MM.1S (cell line): Measurements from ENCODE around the gene CENPB.
"Not testable (repeated sequence)": the region's sequence is repeated elsewhere in the genome, so short reads cannot be mapped to it uniquely, and the experiment has no call there.

Source experiments
- DNase-seq: peaks from one replicate; pipeline ENCODE4 v3.0.0-alpha.2; 2015
- H2AFZ ChIP-seq: fragments of 300-600 bp; sonication (generic); 2 replicates; pipeline ENCODE4 v1.6.0; 2016; ENCODE audit warnings: antibody characterized with exemption, low read length
- H3F3A ChIP-seq: fragments of 300-600 bp; sonication (generic); 2 replicates; pipeline ENCODE4 v1.6.1; 2016; ENCODE audit warnings: mild to moderate bottlenecking, antibody characterized with exemption, low read length, moderate library complexity, mixed read lengths; ENCODE audit not compliant: insufficient read depth
- H3K27ac ChIP-seq: fragments of 300-600 bp; sonication (generic); 2 replicates; pipeline ENCODE4 v1.5.1; 2016; ENCODE audit warnings: mild to moderate bottlenecking, low read length
- H3K27me3 ChIP-seq: fragments of 300-600 bp; sonication (generic); replicated peaks from 2 replicates; pipeline ENCODE4 v1.6.0; 2016; ENCODE audit warnings: low read length; ENCODE audit not compliant: insufficient read depth
- H3K36me3 ChIP-seq: fragments of 300-600 bp; sonication (generic); replicated peaks from 2 replicates; pipeline ENCODE4 v1.6.1; 2016; ENCODE audit warnings: mild to moderate bottlenecking, low read length, mixed read lengths; ENCODE audit not compliant: insufficient read depth
- H3K4me1 ChIP-seq: fragments of 300-600 bp; sonication (generic); 2 replicates; pipeline ENCODE4 v1.6.1; 2016; ENCODE audit warnings: low read length, mixed read lengths
- H3K4me2 ChIP-seq: fragments of 300-600 bp; sonication (generic); 2 replicates; pipeline ENCODE4 v1.6.0; 2016; ENCODE audit warnings: low read depth, low read length
- H3K4me3 ChIP-seq: fragments of 300-600 bp; sonication (generic); 2 replicates; pipeline ENCODE4 v1.5.1; 2016; ENCODE audit warnings: low read length, mixed read lengths
- H3K79me2 ChIP-seq: fragments of 300-600 bp; sonication (generic); 2 replicates; pipeline ENCODE4 v1.6.1; 2016; ENCODE audit warnings: mixed run types, low read length, mixed read lengths
- H3K9ac ChIP-seq: fragments of 300-600 bp; sonication (generic); 2 replicates; pipeline ENCODE4 v1.6.1; 2016; ENCODE audit warnings: low read length, mixed read lengths
- H3K9me2 ChIP-seq: fragments of 300-600 bp; sonication (generic); replicated peaks from 2 replicates; pipeline ENCODE4 v1.6.1; 2016; ENCODE audit warnings: mild to moderate bottlenecking, low read length, mixed read lengths; ENCODE audit not compliant: insufficient read depth
- H3K9me3 ChIP-seq: fragments of 300-600 bp; sonication (generic); replicated peaks from 2 replicates; pipeline ENCODE4 v1.6.1; 2016; ENCODE audit warnings: mild to moderate bottlenecking, low read length, mixed read lengths; ENCODE audit not compliant: insufficient read depth
- H4K20me1 ChIP-seq: fragments of 300-600 bp; sonication (generic); 2 replicates; pipeline ENCODE4 v1.6.1; 2016; ENCODE audit warnings: mild to moderate bottlenecking, low read length, moderate library complexity, mixed read lengths; ENCODE audit not compliant: insufficient read depth
- CTCF ChIP-seq: fragments of 300-600 bp; sonication (generic); IDR thresholded peaks from 2 replicates; pipeline ENCODE4 v1.5.1; 2016; ENCODE audit warnings: antibody characterized with exemption, low read length, mixed read lengths
- EZH2 ChIP-seq: fragments of 300-600 bp; sonication (generic); optimal IDR thresholded peaks from 2 replicates; pipeline ENCODE3; 2017; ENCODE audit warnings: low read depth, mild to moderate bottlenecking, antibody characterized with exemption, low read length, mixed read lengths
- EZH2phosphoT487 ChIP-seq: fragments of 300-600 bp; sonication (generic); IDR thresholded peaks from 2 replicates; pipeline ENCODE4 v1.6.1; 2018; ENCODE audit warnings: antibody characterized with exemption, low read length

The CENPB gene

GRCh38 chr20:3786665-3787323, at the start of gene CENPB:
CENPB (minus strand) TSS chr20:3786740; CDS start chr20:3786483, 257 bp downstream.
- Histone ChIP-seq H4K20me1 (no peaks in the 10 kb centered on the region), H3K9me2 (no peaks in the 10 kb centered on the region), H3K27me3 (no peaks in the 10 kb centered on the region), H3K9me3 (no peaks in the 10 kb centered on the region), H3F3A (peaks cover 6% of the 10 kb centered on the region), H3K4me3 (peak within 1 kb of the TSS; percentile 54), H3K4me1 (peaks cover 4% of the 10 kb centered on the region), H3K36me3 (no peaks in the 10 kb centered on the region), H3K27ac (no peak within 1 kb of the TSS), H3K79me2 (peaks cover 8% of the 10 kb centered on the region; the same call in 1 of the 2 replicates), H3K9ac (peak within 1 kb of the TSS; percentile 25; the same call in 1 of the 2 replicates), H3K4me2 (peak within 1 kb of the TSS; percentile 74), H2AFZ (peak within 1 kb of the TSS; percentile 58)
- DNase-seq = peak; percentile 87
- TF ChIP-seq EZH2 (no peak), CTCF (peak; percentile 66)

GRCh38 chr20:3836132-3836531, 49.6 kb upstream of the CENPB start:
- Histone ChIP-seq H3K4me2 (no peak overlapping the region), H3K27me3 (no peaks in the 10 kb centered on the region), H3K9me3 (no peaks in the 10 kb centered on the region), H3K9me2 (no peaks in the 10 kb centered on the region), H3K9ac (no peak overlapping the region), H3K27ac (no peak overlapping the region), H3K36me3 (no peaks in the 10 kb centered on the region), H3K4me3 (no peak overlapping the region), H2AFZ (no peak overlapping the region), H3F3A (peaks cover 14% of the 10 kb centered on the region; the same call in 1 of the 2 replicates), H4K20me1 (no peaks in the 10 kb centered on the region), H3K79me2 (no peaks in the 10 kb centered on the region), H3K4me1 (peaks cover 20% of the 10 kb centered on the region)
- no peak for TF ChIP-seq CTCF
- DNase-seq = no peak

- not testable (repeated sequence) for H3F3A ChIP-seq, H3K4me2 ChIP-seq, H3K79me2 ChIP-seq, H3K4me3 ChIP-seq, H3K27ac ChIP-seq, DNase-seq, H4K20me1 ChIP-seq, H3K4me1 ChIP-seq, H3K9me2 ChIP-seq, H3K9ac ChIP-seq, H3K27me3 ChIP-seq, H3K9me3 ChIP-seq, H3K36me3 ChIP-seq, H2AFZ ChIP-seq
Measured at GRCh38 chr20:3829891-3830290, 43.4 kb upstream of the CENPB start.

GRCh38 chr20:3828798-3829197, 42.3 kb upstream of the CENPB start:
- H3K79me2 ChIP-seq = no peaks in the 10 kb centered on the region
- H3K27ac ChIP-seq = no peak overlapping the region
- no peaks in the 10 kb centered on the region for H3F3A ChIP-seq
- H2AFZ ChIP-seq = no peak overlapping the region
- no peaks in the 10 kb centered on the region for H4K20me1 ChIP-seq
- no peaks in the 10 kb centered on the region for H3K9me2 ChIP-seq
- DNase-seq = no peak
- TF ChIP-seq EZH2phosphoT487 = no peak
- TF ChIP-seq EZH2 = no peak
- TF ChIP-seq CTCF = no peak
- no peaks in the 10 kb centered on the region for H3K9me3 ChIP-seq
- no peak overlapping the region for H3K9ac ChIP-seq
- H3K27me3 ChIP-seq = no peaks in the 10 kb centered on the region
- no peaks in the 10 kb centered on the region for H3K36me3 ChIP-seq
- H3K4me2 ChIP-seq = no peak overlapping the region
- H3K4me1 ChIP-seq = no peaks in the 10 kb centered on the region
- no peak overlapping the region for H3K4me3 ChIP-seq
